Mucosa of descending colon (tissue), 3 donors: ENCODE data around the gene MTCL3.
A peak's percentile ranks its signal among the peaks of the same experiment; 100 is the strongest.

Source experiments
- ATAC-seq: fragments of 200-7000 bp; cut with Tn5 transposase; one replicate; pipeline ENCODE4 v1.9.1; 2020; ENCODE audit warnings: mild to moderate bottlenecking, moderate library complexity
- DNase-seq, 3 donors: peaks; one replicate each; pipeline ENCODE4 v3.0.0-alpha.2; 2020
- H3K36me3 ChIP-seq: fragments of 200-600 bp; one replicate; pipeline ENCODE4 v1.8.0; 2021; ENCODE audit warnings: low read depth, mild to moderate bottlenecking
- H3K4me1 ChIP-seq: fragments of 200-600 bp; one replicate; pipeline ENCODE4 v1.8.0; 2021; ENCODE audit warnings: low read depth, mild to moderate bottlenecking
- H3K4me3 ChIP-seq: fragments of 200-600 bp; one replicate; pipeline ENCODE4 v1.8.0; 2021; ENCODE audit warnings: mild to moderate bottlenecking
- H3K9me3 ChIP-seq: fragments of 200-600 bp; one replicate; pipeline ENCODE4 v1.8.0; 2021; ENCODE audit warnings: mild to moderate bottlenecking
- CTCF ChIP-seq: fragments of 200-600 bp; IDR thresholded peaks from one replicate; pipeline ENCODE4 v1.8.0; 2022; ENCODE audit warnings: antibody characterized with exemption, mild to moderate bottlenecking
- intact Hi-C, 2 donors: fragments of 100-400 bp; cut with DNase I in 1 of 2; cut with micrococcal nuclease in 1 of 2; formaldehyde crosslinking; loops; one replicate each; pipeline versions ENCODE4 v1.11.0 to v1.11.1; 2022; cut with DNase I, micrococcal nuclease
- donor health status: DM: no; HTN: no; CAD: no; lungs with moderate emphysema.
- donor health status: DM: no; HTN: no; CAD: no.
- donor health status: DM: no; HTN: yes; CAD: no.

The MTCL3 gene

GRCh38 chr6:127468936-127469335, 50.2 kb downstream of the MTCL3 start:
- H3K4me3 ChIP-seq: no peak overlapping the region
- ATAC-seq (no peak), DNase-seq (no peak)
- no peak for TF ChIP-seq CTCF
- no peaks in the 10 kb centered on the region for H3K9me3 ChIP-seq
- intact Hi-C loops: loop anchor here in 1 of 2 donors (5.0 kb wide), 1 partner anchor 73 kb away; no protein-coding TSS in a partner anchor
- H3K36me3 ChIP-seq: no peaks in the 10 kb centered on the region
- H3K4me1 ChIP-seq: no peaks in the 10 kb centered on the region

GRCh38 chr6:127466416-127466815, 52.7 kb downstream of the MTCL3 start:
- Histone ChIP-seq H3K9me3 (no peaks in the 10 kb centered on the region), H3K36me3 (no peaks in the 10 kb centered on the region), H3K4me1 (no peaks in the 10 kb centered on the region), H3K4me3 (no peak overlapping the region)
- TF ChIP-seq CTCF: no peak
- no peak for DNase-seq
- intact Hi-C loops: loop anchor here in 1 of 2 donors (5.0 kb wide), 1 partner anchor 76 kb away; no protein-coding TSS in a partner anchor
- no peak for ATAC-seq

- H3K9me3 ChIP-seq: no peaks in the 10 kb centered on the region
- H3K36me3 ChIP-seq: no peaks in the 10 kb centered on the region
- DNase-seq (peak in 2 of 3 donors; percentile 50 to 70), ATAC-seq (peak; percentile 89)
- no peak overlapping the region for H3K4me3 ChIP-seq
- TF ChIP-seq CTCF: peak; percentile 31
- H3K4me1 ChIP-seq: no peaks in the 10 kb centered on the region
- intact Hi-C loops: loop anchor here in 1 of 2 donors (5.0 kb wide), 1 partner anchor 77 kb away; no protein-coding TSS in a partner anchor
Observed at GRCh38 chr6:127464881-127465459, 54.2 kb downstream of the MTCL3 start.

GRCh38 chr6:127464161-127464880, 54.8 kb downstream of the MTCL3 start:
- ATAC-seq (peak; percentile 14), DNase-seq (no peak)
- no peaks in the 10 kb centered on the region for H3K4me1 ChIP-seq

GRCh38 chr6:127463056-127463455, 56.1 kb downstream of the MTCL3 start:
- no peak for ATAC-seq
- intact Hi-C loops: no loop called here
- Histone ChIP-seq H3K4me3 (no peak overlapping the region), H3K36me3 (no peaks in the 10 kb centered on the region), H3K4me1 (no peaks in the 10 kb centered on the region), H3K9me3 (no peaks in the 10 kb centered on the region)
- no peak for DNase-seq
- TF ChIP-seq CTCF: no peak

More at GRCh38 chr6:127464161-127464880, 54.8 kb downstream of the MTCL3 start:
- no peak for TF ChIP-seq CTCF
- intact Hi-C loops: no loop called here
- no peaks in the 10 kb centered on the region for H3K9me3 ChIP-seq
- no peaks in the 10 kb centered on the region for H3K36me3 ChIP-seq
- no peak overlapping the region for H3K4me3 ChIP-seq
